Measurements from ENCODE around the gene GPC6.

The GPC6 gene

GRCh38 chr13:93517658-93518057, 291.1 kb downstream of the GPC6 start:
- no peak for DNase-seq

GRCh38 chr13:93521307-93521706, 294.7 kb downstream of the GPC6 start:
- no peak for DNase-seq

- DNase-seq: no peak
Observed at GRCh38 chr13:93522501-93522900, 295.9 kb downstream of the GPC6 start.

GRCh38 chr13:93525087-93525486, 298.5 kb downstream of the GPC6 start:
- DNase-seq: no peak

GRCh38 chr13:93527748-93528297, 301.2 kb downstream of the GPC6 start:
- no peak for DNase-seq

GRCh38 chr13:93529961-93530360, 303.4 kb downstream of the GPC6 start:
- DNase-seq: no peak

GRCh38 chr13:93534181-93534700, 307.6 kb downstream of the GPC6 start:
- no peak for DNase-seq

GRCh38 chr13:93535251-93535650, 308.6 kb downstream of the GPC6 start:
- DNase-seq: no peak

GRCh38 chr13:93539914-93540313, 313.3 kb downstream of the GPC6 start:
- no peak for DNase-seq

GRCh38 chr13:93547886-93548285, 321.3 kb downstream of the GPC6 start:
- DNase-seq: no peak

GRCh38 chr13:93549326-93550005, 322.9 kb downstream of the GPC6 start:
- DNase-seq: no peak

- no peak for DNase-seq
Observed at GRCh38 chr13:93550236-93550635, 323.6 kb downstream of the GPC6 start.

GRCh38 chr13:93552596-93552995, 326.0 kb downstream of the GPC6 start:
- no peak for DNase-seq

- no peak for DNase-seq
Observed at GRCh38 chr13:93554514-93554913, 327.9 kb downstream of the GPC6 start.

GRCh38 chr13:93558637-93559036, 332.0 kb downstream of the GPC6 start:
- DNase-seq: no peak

- peak; percentile 18 for DNase-seq
Observed at GRCh38 chr13:93559718-93560117, 333.1 kb downstream of the GPC6 start.

GRCh38 chr13:93561576-93562225, 335.1 kb downstream of the GPC6 start:
- DNase-seq: peak; percentile 94

GRCh38 chr13:93562676-93563075, 336.1 kb downstream of the GPC6 start:
- DNase-seq: no peak

GRCh38 chr13:93577105-93577504, 350.5 kb downstream of the GPC6 start:
- no peak for DNase-seq

- peak; percentile 37 for DNase-seq
Observed at GRCh38 chr13:93589788-93590187, 363.2 kb downstream of the GPC6 start.

- no peak for DNase-seq
Observed at GRCh38 chr13:93603043-93603442, 376.4 kb downstream of the GPC6 start.

- no peak for DNase-seq
Observed at GRCh38 chr13:93614776-93615175, 388.2 kb downstream of the GPC6 start.

GRCh38 chr13:93620181-93620765, 393.7 kb downstream of the GPC6 start:
- DNase-seq: no peak

- no peak for DNase-seq
Observed at GRCh38 chr13:93621051-93621450, 394.4 kb downstream of the GPC6 start.
